Body of pancreas (tissue), 4 donors: ENCODE data around the gene SNURF.

Experiments
- CTCF ChIP-seq, 7 experiments: fragments of 450-650 bp in 4 of 7; fragments of 200-600 bp in 3 of 7; sonication (generic) in 3 of 7; IDR thresholded peaks; one replicate each; pipeline ENCODE4 v1.5.1; 2016 to 2019; ENCODE audit warnings: antibody characterized with exemption in 7 of 7
- POLR2A ChIP-seq, 3 donors: fragments of 450-650 bp; IDR thresholded peaks; one replicate each; pipeline ENCODE4 v1.6.1; 2016; ENCODE audit warnings: antibody characterized with exemption in 3 of 3, mild to moderate bottlenecking in 2 of 3

GRCh38 chr15:24956111-24956838 lies 1.5 kb downstream of the SNURF start:
- no peak for TF ChIP-seq CTCF (IDR thresholded peaks at IDR 0.05)
- TF ChIP-seq POLR2A (IDR thresholded peaks at IDR 0.05): peak; percentile 67 to 86 (median 81)
